GM19238 (cell line): Measurements from ENCODE around the gene PGAP3.

Experiments used
- DNase-seq: peaks from one replicate; pipeline ENCODE4 v3.0.0; 2011; ENCODE audit warnings: low spot score; ENCODE audit not compliant: insufficient read length

The PGAP3 gene

DNA sequence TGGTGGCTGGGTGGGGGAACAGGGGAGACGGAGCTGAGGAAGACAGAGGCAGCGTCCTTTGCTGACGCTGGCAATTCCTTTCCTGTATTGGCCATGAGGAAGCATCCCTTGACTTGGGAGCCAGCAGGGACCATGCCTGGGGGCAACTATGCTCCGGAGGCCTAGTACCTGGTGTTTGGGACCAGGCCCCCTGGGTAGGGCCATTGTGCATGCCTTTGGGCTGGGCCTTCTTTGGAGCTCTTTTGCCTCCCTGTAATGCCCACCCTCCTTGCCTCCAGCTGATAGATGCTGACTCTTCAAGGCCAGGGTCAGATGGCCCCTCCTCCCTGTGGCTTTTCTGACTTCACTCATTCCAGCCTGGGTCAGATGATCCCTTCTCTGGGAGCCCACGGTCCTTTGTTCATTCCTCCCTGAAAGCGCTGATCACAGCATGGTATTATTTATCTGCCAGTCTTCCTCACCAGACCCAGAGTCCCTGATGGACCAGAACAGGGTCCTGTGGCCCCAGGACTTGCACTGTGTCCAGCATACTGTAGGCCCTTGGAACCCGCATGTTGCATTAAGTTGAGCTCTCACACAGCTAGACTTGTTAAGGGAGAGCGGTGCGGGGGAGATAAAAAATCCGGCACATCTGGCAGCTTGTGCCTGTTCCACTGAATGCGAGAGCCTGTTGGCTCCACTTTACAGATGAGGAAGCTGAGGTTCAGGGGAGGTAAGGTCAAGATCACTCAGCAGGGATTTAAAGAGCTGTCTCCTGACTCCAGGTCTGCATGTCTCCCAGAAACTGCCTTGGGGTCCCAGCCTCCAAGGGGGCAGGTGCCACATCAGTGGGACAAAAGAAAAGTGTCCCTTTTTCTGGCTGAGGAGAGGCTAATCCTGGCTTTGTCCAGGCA is 48.0 kb downstream of the PGAP3 start:
- DNase-seq = no peak

DNA sequence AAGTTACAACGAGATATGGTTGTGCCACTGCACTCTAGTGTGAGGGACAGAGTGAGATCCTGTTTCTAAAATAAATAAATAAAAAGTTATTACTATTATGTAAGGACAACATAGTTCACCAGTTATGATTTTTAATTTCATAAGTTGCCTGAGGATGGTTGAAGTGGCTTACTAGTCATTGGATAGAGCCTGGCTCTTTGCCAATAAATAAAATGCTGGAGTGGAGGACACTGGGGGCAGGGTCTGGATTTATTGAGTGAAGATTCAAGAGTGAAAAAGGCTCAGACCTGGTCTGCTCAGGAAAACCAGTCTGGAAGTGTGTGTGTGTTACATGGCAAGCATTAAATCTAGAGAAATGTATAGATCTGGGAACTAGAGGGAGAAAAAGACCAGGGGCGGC is 48.8 kb downstream of the PGAP3 start:
- DNase-seq = no peak

DNA sequence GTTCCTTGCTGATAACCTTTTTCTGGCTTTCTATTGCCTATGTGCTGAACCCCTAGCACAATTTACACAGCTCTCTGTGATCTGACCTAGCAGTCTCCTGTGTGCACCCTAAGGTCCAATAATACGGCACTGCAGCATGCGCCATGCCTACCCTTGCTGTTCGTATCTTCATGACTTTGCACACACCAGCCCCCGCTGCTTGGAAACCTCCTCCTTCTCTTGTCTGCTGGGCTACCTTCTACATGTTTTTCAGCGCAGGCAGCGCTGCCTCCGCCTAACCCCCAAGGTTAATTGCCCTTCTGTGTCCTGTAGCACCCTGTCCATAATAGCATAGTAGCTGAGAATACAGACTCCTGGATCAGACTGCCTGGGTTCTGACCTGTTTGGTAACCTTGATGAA is 49.5 kb downstream of the PGAP3 start:
- DNase-seq = no peak

DNA sequence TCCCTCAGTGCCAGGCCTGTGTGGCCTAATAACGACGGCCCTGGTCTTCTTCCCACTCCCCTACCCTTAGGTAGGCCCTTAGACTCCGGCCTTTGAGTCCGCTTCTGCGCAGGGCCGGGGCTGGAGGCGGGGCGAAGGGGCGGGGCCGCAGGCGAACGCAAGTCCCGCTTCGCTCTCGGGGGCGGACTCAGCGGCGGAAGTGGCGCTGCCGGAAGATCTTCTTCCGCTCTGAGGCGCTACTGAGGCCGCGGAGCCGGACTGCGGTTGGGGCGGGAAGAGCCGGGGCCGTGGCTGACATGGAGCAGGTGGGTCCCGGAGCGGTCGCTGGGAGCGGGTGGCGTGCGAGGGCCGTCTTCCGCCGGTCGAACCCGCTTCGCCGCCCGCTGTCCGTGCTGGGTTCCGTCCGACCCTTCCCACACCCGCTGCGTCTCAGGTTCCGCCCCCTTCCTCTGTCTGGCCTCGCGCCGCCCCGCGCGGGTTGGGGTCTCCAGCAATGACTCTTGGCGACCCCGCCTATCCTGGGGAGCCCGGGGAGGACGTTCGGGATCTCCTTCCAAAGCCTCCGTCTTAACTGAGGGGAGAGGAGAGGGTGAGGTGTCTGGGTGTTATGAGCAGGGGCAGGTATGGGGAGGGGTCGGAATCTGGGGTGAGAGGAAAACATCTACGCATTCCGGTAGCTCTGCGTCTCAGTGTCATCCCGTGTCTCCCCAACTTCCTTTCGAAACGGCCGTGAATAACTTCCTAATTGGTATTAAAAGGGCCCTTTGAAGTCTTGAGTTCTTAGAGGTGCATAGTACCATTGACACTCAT is 50.7 kb downstream of the PGAP3 start, which contains the start of gene STARD3:
Gene STARD3 (plus strand): TSS at position 218 of the 810 bp plus-strand sequence. CDS start 16,388 bp downstream, outside the sequence.
- DNase-seq = peak; percentile 98

DNA sequence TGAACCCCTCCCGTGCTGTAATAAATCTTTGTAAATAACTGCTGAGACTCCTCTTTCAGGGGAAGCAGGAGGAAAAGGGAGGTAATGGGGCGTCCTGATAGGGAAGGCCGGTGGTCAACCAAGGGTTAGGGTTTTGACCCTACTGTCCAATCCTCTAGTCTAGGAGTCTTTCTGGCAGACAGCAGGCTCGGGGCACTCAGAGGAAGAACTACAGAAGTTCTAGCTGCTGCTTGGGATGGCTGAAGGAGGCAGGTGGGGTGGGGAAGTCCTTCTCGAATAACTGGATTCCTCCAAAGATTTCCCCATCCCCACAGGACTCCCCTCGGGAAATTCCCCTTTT is 51.3 kb downstream of the PGAP3 start:
- no peak for DNase-seq

DNA sequence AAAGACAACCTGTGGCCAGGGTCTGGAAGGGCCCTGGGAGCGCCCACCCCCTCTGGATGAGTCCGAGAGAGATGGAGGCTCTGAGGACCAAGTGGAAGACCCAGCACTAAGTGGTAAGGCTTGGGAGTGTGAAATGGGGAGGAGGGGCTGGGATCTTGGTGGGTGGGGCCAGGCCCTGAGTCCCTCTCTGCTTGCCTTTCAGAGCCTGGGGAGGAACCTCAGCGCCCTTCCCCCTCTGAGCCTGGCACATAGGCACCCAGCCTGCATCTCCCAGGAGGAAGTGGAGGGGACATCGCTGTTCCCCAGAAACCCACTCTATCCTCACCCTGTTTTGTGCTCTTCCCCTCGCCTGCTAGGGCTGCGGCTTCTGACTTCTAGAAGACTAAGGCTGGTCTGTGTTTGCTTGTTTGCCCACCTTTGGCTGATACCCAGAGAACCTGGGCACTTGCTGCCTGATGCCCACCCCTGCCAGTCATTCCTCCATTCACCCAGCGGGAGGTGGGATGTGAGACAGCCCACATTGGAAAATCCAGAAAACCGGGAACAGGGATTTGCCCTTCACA is 52.2 kb downstream of the PGAP3 start:
- DNase-seq = no peak

DNA sequence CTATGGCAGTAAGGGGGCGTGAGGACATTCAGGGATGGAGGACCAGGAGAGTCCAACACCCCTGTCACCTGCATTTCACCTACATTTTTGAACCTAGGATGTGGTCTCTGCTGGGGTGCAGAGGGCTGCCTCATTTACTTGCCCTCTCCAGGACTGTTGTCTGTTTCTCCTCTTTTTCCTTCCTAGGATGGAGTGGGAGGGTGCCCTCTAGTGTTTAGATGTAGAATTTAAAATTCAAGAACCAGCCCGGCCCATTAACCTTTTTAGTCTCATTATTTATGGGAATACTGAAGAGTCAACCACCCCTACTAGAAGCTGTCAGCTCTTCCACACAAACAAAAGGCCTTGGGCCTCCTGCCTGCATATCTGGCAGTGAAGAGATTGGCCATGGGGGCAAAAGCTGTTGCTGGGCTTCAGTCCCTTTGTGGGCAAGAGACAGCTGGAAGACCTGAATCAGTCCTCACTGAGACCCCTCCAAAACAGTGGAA is 53.4 kb downstream of the PGAP3 start:
- DNase-seq = no peak

DNA sequence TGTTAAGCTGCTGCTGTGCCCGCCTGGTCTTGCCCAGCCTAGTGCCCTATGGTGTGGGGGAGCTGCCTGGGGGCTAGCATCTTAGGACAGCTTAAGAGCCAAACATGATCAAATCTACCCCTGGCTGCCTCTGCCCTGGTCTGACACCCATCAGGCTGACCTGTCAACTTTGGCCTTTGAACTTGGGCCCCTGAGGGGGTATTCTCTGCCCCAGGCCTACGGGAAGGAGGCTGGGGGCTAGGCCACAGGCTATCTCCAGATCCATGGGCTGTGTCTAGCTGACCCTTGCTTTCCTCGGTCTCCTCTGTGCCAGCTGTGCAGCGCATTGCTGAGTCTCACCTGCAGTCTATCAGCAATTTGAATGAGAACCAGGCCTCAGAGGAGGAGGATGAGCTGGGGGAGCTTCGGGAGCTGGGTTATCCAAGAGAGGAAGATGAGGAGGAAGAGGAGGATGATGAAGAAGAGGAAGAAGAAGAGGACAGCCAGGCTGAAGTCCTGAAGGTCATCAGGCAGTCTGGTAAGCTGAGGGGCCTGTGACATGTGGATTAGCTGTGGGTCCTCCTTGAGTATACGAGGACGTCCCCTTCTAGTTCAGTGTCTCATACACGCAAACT is 54.2 kb downstream of the PGAP3 start:
- DNase-seq = no peak

DNA sequence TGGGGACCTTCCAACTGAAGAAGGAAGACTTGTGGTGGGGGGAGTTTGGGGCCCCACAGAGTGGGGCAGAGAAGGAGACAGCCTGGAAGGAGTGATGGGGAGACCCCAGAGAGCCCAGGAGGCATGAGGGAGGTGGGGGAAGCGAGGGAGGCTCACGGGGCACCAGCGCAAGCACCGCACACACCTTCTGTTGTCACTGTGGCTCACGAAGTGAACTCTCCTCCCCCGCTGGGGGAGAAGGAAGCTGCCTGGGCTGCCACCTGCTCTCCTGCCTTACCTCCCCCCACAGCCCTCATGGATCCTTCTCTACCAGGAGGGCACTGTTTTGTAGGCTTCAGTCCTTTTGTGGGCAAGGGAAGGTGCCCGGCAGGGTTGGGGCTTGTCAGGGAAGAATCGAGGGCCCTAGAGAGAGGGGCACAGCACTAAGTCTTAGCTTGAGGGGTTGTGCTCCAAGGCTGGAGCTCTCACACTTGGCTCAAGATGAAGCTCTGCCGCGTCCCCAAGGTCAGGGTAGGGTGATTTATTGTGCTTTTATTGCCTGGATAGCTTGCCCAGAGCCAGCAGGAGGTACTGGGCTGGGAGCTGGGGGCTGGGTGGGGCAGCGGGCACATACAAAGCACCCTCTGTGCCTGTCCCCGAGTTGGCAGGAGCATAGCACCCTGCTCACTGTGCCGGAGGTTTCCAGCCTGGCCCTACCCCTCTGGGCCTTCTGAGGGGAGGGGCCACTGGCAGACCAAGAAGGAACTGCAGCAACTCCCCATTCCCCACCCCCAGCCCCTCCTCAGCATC is 55.5 kb downstream of the PGAP3 start:
- no peak for DNase-seq

DNA sequence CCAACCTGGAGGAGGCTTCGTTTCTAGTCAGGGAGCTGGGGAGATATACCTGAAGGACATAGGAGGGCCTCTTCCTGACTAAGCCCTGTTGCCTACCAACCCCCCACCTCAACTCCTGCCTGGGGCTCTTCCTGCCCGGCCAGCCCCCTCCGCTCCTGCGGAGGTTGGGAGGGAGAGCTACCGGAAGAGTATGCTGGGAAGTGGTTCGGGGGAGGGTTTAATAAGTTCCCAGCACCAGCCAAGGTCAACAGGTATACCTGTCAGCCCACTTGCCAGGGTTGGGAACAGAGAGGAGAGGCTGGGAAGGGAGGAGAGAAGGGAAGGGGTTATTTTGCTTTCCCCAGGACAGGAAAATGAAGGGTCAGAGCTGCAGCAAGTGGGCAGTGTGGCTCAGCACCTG is 56.5 kb downstream of the PGAP3 start:
- DNase-seq = no peak

DNA sequence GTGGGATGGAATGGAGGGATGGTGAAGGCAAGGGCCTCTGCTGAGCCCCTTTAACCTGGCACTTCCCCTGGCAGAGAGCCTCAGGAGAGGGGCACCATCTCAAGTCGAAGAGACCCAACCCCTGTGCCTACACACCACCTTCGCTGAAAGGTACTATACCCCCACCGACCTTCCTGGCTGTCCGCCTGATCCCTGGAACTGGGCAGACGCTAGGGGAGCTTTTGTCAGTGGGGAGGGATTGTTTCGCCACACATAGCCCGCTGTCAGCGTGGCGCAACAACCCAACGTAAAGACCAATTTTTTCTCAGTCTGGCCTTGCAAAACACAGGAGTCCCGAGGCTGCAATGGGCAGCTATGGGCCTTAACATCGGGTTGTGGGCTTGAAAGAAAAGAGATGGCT is 58.0 kb downstream of the PGAP3 start:
- no peak for DNase-seq

DNA sequence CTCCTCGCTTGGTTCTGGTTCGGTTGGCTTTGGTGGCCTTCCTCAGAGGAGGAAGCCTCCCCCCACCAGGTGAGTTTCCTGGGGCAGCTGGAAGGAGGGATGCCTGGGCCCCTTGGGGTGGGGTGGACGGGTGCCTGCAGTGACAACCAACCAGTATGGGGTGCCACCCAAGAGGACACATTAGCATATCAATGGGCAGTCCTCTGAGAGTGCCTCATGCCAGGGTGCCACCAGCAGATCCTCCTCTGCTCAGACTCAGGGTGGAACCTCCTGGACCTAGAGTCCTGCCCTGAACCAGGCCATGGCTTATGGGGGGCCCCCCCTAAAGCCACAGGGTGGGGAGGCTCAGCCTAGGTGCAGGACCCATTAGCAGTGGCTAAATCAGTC is 58.4 kb downstream of the PGAP3 start:
- DNase-seq = no peak

DNA sequence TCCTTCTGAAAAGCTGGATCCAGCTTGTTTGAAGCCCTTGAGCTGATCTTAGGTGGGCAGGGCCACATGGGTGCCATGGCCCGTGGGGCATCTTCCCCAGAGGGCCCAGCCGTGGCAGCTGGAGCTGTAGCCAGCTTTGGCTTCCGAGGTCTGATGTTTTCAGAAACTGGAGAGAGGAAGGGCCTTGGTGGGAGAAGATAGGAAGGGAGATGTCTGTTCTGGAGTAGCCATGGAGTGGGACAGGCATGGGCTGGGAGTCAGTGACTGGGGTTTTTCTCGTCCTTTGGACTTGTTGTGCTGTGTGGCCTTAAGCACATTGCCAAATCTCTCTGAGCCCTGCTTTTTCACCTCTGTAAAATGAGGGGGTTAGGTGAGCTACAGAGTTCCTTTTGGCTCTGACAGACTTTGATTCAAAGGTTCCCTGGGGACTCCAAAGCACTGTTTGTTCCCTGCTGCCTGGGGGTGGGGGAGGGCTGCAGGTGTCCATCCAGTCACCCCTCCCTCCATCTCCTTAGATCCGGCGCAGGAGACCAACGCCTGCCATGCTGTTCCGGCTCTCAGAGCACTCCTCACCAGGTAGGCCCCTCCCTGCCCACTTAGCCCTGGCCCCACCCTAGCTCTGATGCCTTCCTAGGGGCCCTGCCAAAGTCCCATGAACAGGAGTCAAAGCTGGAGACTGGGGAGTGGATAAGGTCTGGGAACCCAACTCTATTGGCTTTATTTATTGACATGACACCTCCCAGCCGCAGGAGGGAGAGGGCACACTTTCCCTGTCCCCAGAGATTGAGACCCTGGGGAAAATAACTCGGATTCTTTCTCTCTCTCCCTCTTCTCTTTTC is 59.0 kb downstream of the PGAP3 start:
- DNase-seq = no peak

DNA sequence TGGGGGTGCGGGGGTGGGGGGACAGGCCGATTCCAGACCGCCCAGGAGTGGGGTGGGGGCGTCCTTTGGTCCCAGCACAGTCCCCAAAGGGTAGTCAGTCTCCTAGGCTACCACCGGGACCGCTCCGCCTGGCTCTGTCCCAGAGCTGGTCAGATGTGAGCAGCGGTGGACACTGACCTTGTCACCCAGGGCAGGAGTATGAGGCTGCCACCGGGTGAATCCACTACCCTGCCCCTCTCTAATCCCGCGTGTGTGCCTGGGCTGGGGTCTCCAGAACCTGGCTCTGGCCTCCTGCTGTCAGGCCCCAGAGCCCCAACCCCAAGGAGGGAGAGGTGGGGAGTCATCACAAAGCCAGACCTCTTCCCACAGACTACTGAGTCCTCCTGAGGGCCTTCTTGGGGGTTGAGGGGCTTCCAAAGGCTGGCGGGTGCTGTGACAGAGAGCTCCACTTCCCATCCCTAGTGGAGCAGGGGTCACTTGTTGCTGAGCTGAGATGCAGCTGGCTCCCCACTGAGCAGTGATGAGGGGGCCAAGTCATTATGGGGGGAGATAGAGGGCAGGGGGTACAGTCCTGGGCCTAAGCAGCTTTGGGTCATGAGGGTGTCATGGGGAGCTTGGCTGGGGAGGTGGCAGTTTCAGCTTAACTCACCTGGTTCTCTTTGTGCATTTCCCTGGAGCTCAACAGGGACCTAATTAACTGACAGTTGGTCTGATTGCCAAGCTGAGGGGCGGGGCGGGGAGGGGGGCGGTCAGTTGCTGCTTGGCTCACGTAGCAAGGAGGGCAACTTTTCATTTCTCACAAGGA is 59.9 kb downstream of the PGAP3 start:
- no peak for DNase-seq

DNA sequence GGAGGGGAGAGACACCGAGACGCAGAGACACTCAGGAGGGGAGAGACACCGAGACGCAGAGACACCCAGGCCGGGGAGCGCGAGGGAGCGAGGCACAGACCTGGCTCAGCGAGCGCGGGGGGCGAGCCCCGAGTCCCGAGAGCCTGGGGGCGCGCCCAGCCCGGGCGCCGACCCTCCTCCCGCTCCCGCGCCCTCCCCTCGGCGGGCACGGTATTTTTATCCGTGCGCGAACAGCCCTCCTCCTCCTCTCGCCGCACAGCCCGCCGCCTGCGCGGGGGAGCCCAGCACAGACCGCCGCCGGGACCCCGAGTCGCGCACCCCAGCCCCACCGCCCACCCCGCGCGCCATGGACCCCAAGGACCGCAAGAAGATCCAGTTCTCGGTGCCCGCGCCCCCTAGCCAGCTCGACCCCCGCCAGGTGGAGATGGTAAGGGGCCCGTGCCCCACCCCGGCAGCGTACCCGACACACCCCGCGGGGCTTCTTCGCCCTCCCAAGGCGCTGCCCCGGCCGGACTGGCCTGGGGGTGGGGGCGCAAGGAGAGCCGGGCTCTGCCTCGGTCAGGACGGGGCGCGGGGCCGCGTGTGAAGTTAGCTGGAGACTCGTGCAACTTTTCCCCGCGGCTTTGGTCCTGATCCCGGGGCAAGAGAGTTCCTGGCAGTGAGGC is 60.7 kb downstream of the PGAP3 start:
- no peak for DNase-seq

DNA sequence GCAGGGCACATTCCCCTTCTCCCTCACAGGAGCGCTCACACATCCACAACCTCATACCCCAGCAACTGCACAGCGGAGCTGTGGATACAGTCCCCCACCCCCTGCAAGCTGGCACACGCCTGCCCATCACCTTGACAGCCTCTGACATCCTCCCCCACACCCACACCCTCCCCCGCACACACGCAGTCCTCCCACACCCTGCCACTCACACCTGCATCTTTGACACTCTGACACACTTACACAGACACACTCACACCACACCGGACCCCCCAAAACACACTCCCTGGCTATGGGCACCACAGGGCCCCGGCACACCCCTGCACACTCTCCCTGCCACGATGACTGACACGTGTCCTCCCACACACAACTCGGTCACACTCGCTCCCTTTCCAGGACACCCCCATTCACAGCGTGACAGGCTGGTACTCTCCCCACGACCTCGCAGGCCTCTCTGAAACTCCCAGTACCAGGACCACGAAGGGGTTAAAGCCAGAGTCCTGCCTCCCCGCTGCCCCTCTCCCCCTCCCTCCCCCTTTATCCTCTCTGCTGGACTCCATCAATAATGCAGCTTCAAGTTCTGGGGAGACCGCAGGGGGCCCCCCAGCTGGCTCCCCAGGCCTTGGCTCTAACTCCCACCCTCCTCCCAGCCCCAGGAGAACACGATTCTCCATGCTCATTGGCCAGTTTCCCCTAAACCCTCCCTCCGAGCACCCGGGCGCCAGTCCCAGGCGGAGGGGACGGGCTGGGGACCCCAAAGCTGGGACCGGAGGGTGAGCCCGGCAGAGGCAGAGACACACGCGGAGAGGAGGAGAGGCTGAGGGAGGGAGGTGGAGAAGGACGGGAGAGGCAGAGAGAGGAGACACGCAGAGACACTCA is 61.4 kb downstream of the PGAP3 start, which contains the start of gene PPP1R1B:
Gene PPP1R1B (plus strand): TSS at position 782 of the 876 bp plus-strand sequence. CDS start 441 bp downstream, outside the sequence.
- no peak for DNase-seq

DNA sequence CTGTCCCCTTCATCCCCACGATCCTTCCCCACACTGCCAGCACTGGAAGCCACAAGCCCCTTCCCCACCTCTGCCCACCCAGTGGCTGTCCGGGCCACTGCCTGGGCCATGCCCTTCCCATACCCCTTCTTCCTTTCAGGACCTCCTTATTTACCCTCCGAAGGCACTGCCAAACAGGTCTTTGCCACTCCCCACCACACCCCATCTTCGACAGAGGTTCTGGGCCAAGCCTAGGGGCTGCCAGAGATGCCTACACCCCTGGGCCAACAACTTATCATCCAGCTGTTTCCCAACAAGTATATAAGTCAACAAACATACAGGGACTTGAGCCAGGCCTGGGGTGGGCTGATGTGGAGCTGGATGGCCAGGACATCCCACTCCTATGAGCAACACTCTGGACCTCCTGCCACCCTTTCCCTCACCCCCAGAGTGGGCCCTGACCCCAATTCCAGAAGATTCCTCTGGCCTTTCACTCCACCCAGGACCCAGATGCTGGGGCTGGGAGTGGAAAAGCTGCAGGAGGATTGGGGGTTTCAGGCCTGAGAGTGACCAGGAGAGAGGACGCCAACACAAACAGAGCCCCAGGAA is 62.6 kb downstream of the PGAP3 start:
- no peak for DNase-seq
